Activated CD4-positive, alpha-beta T cell treated with anti-CD3 and anti-CD28 coated beads, Interleukin-2, amount 50 U/mL, for 4 hours (primary cell): ENCODE results near the gene CEP170B.
"Not testable (repeated sequence)": the region's sequence is repeated elsewhere in the genome, so short reads cannot be mapped to it uniquely, and the experiment has no call there.

Experiments used
- DNase-seq, 2 experiments: peaks; one replicate each; pipeline ENCODE4 v3.0.0-alpha.2; 2020

Gene CEP170B

DNA sequence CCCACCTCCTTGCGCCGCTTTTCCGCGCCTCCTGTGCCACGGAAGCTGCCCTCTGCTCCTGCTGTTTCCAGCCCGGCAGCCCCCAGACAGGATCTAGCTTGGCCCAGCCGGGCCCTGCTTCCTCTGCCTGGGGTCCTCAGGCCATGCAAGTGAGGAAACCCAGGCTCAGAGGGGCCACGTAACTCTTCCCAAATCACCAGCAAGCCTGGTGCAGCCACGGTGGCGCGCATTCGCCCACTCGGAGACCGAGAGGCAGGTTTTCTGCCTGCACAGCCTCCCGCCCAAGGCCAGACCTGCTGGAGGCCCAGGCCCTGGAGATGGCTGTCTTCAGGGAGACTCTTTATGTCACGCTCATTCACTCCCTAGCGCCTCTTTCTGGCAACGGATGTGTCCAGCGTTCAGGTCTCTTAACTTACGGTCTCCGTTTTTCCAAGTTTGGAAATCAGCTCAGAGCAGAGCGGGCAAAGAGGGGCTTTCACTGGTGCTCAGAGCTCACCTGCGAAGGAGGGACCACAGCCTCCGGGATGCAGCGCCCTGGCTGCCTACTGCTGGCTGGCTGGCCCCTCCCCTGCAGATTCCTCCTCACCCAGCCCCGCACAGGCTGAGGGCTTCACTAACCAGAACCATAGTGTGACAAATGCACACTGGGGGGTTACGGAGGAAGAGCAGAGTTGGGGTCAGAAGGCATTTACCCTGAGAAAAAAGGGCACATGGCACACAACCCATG, 20.6 kb upstream of the CEP170B start:
- no peak for DNase-seq

DNA sequence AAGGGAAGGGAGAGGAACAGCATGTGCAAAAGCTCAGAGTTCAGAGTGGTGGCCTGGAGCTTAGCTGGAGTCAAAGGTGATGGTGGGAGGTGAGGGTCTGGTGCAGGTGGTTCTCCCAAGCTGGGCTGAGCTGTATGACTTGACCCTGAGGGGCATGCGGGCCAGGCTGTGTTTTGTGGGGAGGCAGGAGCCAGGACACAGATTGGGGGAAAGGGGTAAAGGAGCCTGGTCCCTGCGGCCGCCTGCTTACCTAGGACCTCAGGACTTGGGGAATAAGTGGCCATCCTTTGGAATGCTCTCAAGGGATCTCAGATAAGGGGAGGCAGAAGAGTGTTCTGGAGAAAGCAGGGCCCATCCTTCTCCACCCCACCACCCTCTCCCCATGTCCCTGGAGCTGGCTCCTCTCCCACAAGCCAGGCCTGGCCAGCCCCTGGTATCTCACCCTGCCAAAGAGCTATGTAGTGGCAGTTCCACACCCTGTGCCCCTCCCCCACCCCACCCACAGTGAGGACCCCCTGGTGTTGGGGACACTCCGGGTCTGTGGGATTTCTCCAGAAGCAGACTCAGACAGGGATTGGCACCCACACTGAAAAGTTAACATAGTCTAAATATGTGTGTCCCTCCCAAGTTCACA, 19.9 kb upstream of the CEP170B start:
- no peak for DNase-seq

DNA sequence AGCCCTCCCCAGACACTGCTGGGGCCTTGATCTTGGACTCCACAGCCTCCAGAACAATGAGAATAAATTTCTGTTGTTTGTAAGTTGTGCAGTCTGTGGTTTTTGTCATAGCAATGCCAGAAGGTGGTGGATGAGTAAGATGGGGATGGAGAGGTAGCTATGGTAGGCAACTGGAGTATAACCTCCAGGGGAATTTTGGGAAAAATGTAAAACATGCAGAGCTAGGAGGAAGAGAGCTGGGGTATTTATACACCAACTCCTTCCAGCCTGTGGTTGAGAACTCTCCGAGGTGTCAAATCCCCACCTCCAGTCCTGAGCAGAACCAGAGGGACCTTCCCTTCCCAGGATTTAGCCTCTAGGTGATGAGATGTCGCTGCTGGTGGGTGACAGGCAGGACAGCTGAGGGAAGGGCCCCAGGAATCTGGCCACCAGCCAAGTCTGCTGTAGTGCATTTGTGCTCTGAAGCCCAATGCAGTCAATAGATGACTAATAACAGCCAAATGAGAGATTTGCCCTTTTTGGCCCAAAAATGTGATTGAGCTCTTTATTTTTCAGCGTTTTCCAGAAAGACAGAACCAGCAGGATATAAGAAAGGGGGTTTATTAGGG, 19.1 kb upstream of the CEP170B start:
- no peak for DNase-seq

DNA sequence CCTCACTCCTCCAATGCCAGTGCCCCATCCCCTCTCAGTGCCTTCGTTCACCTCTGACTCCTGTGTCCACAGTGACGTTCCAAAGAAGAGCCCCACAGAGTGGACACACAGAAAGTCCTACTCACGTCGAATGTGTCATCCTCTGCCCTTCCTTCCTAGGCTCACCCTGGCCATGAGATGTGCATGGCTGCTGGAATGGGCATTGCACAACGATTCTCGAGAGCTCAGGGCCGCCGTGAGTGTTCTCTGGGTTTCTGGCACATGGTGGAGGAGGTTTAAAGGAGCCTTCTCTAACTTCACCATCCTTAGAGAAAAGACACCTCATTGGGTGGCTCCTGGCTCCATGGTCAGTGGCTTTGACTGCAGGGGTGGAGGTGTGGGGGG, 12.8 kb upstream of the CEP170B start:
- DNase-seq: no peak

DNA sequence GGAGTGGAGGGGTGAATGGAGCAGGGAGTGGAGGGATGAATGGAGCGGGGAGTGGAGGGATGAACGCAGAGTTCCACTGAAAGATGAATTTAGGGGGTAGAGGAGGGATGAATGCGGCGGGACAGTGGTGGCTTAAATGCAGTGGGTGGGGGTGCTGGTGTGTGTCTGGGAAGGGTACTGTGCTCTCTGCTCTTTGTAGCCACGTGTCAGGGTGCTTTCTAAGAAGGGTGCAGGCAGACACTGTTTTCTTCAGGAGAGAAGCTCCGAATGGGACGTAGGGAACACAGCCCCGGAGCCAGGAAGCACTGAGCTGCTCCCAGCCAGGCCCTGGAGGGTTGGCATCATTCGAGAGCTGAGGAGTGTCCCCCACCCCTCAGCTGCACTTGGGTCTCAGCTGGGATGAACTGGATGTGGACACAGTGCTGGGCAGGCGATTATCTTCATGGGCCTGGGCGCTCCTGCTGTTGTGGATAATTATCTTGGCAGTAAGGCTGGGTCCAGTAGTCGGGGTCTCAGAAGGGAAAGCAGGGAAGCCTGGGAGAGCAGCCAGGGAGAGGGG, 9.5 kb upstream of the CEP170B start:
- no peak for DNase-seq

DNA sequence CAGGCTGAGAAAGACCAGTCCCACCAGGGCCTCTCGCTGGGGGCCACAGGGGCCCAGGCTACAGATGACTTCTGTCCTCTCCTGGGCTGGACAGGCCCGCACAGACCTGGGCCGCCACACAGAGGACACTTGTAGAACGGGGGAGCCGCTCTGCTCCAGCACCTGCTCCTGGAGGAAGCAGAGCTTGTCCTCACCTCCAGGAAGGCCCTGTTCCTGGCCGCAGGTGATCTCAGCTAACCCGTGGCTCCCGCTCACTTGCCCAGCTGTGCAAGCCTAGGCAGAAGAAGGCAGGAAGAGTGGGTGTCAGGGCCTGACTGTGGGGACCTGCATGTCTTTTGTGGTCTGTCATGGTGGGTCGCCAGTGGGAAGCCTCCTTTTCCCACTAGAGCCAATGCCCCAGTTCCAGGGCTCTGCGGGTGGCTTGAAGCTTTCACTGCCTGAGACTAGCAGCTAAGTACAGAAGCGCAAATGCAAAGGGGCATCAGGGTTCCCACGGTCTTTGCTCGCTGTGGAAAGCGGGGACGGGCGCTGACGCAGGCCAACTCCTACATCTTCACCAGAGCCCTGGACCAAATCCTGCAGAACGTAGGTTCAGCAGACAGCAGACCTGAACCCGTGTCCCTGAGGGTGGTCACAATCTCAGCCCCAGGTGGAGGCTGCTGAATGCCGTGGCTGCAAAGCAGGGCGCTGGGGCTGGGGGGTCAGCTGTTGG, 8.8 kb upstream of the CEP170B start:
- no peak for DNase-seq

DNA sequence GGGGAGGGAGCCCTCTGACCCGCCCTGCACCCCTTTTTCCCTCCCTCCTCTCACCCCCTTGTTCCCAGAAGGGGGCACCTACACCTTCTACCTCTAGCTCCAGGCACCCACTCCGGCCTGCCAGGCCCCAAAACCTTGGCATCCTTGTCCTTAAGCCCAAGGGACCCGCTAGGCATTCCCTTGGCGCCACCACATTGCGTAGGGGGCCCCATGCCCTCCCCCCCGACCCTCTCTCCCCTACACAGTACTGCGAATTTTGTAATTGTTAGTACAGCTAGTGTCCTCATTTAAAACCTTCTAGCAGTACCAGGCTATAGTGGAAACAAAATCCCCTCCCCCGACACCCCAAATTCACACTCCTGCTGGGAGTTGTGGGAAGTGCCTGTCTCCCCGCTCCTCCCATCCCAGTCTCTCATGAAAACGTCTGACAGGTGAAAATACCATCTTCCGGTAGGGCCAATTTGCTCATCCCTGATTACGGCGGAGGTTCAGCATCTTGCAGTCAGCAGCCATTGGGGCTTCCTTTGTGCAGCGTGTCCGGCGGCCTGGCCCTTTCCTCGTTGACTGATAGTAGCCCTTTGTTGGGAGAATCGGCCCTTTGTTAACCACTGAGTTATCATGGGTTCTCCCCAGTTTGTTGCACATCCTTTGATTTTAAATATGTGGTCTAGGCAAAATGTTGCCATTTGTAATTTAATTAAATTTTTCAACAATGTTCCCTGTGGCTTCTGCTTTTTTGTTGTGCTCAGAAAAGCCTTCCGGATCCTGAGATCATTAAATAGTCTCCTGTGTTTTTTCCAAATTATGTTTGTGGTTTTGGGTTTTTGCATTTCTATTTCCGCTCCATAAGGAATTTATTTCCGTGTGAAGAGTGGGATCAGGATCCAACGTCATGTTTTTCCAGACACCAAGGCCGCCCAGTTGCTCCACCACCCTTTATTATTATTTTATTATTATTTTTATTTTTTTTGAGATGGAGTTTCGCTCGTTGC, 7.9 kb upstream of the CEP170B start:
- no peak for DNase-seq

DNA sequence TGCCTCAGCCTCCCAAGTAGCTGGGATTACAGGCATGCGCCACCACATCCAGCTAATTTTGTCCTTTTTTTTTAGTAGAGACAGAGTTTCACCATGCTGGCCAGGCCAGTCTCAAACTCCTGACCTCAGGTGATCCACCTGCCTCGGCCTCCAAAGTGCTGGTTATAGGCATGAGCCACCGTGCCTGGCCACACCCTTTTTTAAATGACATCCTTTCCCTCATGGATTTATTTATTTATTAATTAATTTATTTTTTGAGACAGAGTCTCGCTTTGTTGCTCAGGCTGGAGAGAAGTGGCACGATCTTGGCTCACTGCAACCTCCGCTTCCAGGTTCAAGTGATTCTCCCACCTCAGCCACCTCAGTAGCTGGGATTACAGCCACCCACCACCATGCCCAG, 7.1 kb upstream of the CEP170B start:
- DNase-seq: not testable (repeated sequence)

DNA sequence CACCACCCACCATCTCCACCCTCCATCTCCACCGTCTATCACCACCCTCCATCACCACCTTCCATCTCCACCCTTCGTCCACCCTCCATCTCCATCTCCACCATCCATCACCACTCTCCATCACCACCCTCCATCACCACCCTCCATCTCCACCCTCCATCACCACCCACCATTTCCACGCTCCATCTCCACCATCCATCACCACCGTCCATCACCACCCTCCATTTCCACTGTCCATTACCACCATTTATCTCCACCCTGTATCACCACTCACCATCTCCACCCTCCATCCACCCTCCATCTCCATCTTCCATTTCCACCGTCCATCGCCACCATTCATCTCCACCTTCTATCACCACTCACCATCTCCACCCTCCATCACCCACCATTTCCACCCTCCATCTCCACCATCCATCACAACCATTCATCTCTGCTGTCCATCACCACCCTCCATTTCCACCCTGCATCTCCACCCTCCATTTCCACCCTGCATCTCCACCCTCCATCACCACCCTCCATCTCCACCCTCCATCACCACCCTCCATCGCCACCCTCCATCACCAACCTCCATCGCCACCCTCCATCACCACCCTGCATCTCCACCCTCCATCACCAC, 6.1 kb upstream of the CEP170B start:
- no peak for DNase-seq

DNA sequence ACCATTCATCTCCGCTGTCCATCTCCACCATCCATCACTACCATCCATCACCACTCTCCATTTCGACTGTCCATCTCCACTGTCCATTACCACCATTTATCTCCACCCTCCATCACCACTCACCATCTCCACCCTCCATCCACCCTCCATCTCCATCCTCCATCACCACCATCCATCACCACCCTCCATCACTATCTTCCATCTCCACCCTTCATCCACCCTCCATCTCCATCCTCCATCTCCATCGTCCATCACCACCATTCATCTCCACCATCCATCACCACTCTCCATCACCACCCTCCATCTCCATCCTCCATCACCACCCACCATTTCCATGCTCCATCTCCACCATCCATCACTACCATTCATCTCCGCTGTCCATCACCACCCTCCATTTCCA, 5.2 kb upstream of the CEP170B start:
- DNase-seq: no peak

DNA sequence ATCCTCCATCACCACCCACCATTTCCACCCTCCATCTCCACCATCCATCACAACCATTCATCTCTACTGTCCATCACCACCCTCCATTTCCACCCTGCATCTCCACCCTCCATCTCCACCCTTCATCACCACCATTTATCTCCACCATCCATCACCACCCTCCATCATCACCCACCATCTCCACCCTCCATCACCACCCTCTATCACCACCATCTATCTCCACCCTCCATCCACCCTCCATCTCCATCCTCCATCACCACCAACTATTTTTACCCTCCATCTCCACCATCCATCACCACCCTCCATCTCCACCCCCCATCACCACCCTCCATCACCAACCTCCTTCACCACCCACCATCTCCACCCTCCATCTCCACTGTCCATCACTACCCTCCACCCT, 4.7 kb upstream of the CEP170B start:
- no peak for DNase-seq

DNA sequence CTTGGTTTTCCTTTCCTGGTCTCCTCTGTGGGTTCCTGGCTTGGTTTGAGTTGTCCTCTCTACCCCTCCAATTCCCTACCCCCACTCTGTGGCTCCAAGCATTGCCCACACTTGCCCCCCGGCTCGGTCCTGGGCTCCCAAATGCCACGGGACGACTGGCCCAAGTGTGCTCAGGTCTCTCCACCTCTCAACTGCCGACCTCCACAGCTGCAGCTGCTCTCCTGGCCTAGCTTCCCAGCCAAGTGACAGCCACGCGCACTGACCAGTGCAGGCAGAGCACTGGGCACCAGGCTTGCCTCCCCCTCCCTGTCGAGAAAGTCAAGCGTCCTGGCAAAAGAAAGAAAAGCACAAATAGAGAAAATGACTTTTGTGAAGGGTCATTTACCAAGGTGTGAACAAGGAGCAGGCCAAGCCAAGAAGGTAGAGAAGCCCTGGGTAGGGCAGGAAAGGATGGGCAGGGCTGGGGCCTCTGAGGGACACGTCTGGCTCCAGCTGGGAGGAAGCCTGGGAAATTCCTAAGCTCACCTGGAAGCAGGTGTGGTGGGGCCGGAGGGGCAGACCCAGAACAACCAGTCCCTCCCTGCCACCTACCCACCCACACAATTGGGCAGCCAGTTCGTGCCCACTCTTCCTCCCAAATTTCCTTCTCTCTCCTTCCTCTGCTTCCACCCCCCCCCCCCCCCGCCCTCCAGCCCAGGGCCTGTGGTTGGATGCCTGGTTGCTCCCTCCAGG, 1.8 kb upstream of the CEP170B start:
- DNase-seq: no peak

DNA sequence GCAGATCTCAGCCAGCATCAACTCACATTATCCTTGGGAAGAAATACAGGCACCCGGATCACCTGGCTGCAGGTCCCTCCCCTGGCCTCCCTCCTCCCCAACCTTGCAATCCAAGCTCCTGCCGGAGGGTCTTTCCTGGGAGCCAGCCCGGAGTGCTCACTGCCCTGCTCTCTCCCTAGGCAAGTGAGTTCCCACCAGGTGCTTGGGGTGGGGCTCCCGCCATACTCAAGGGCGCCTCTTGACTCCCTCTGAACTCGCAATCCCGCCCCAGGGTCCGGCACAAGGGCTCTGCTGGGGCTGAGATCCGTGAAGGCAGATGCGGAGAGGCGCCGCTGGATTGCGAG, 1.2 kb upstream of the CEP170B start:
- no peak for DNase-seq

DNA sequence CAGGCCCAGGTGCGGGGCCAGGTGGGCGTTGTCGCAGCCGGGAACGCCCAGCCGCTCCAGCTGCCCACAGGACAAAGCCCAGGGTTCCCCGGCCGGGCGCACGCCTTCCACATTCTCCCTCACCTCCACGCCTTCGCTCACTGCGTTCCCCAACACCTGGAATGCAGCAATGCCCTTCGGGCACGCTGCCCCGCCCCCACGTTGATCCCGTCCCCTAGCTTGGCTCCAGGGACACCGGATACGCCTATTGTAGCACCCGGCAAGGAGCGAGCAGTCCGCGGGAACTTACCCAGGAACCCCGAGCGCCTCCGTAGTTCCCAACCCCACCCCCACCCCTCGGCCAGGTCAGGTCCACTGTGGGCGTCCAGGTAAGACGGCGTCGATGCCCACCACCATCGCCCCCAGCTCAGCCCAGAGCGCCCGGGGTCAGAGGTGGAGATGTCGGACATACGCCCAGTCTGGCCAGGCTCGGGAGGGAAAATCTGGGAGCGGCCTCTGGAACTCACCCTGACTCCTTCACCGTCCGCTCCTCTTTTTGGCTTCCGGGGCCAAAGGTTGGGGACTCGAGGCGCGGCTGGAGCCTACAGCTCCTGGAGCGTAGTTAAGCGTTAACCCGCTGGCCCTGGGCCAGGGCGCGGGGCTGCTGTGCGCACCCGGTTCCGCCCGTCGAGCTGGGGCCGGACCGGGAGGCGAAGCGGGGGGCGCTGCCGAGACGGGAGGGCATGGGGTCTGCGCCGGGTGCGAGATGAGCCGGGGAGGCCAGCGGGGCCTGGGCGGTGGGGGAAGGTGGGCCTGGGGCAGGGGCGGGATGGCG, 594 bp upstream of the CEP170B start:
- DNase-seq: no peak

DNA sequence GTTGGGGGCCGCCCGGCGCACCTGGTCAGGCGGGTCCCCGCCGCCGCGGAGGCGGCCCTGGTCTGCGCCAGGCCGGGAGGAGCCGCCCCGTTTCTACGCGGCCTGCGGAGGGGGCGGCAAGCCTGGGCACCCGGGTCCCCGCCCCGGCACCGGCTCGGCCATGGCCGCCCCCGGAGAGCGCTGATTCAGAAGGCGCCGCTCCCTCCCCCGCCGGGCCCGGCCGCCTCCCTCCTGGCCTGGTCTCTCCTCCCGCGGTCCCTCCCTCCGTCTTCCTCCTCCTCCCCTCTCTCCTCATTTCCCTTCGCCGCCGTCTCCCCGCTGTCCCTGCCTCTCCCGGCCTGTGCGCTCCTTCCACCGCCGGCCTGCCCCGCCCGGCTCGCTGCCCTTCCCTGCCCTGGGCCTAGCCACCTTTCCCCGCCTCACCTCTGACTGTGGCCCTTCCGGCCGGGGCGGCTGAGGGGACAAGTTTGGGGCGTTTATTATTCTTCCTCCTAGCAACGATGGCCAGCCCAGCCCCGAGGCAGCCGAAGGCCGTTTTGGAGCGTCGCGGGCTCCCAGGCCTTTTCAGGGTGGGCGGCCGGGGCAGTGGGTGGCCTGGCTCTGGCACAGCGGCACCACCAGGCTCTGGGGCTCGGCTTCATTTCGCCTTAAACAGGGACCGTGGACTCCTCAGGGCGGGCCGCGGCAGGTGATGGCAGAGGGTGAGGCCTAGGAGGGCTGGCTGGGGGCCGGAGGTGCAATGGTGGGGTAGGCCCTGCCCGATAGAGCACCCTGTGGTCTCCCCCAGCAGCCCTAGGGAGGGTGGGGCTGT, 768 bp downstream of the CEP170B start:
- peak; percentile 43 to 46 for DNase-seq

DNA sequence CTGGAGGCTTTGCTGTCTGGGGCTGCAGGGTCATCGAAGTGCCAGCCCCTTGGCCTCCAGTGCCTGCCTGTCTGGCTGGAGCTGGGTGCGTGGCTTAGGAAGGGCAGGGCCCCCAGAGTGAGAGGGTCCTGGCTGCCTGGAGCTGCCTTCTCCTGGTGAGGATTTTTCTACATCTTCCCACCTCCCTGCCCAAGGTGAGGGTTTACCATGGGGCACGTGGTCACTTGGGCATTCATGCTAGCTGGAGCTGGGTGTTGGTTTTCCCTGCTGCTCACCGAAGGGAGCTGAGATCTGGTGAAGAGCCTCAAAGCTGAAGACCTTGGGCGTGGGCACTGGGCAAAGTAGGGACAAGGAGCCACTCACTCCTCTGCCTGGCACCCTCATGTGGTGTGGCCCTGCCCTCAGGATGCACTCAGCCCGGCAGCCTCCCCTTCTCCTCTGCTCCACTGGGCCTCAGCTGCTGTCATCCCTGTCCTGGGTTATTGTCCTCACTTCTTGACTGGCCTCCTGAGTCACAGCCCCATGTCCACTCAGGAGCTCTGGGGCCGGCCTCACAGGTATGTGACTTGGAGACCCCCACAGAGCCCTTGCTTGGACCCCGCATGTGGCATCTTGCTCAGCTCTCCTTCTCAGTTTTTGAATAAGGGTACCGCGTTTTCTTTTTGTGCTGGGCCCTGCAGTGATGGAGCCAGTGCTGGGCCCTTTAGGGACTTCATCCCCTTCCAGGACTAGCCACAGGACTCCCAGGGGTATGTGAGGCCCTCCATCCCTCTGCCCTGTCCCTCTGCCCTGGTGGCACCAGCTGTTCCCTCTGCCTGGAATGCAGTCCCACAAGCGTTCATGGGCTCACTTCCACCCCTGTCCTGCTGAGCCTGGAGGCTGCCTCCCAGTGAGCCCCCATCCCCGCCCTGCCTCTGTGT, 1.6 kb downstream of the CEP170B start:
- DNase-seq: no peak

DNA sequence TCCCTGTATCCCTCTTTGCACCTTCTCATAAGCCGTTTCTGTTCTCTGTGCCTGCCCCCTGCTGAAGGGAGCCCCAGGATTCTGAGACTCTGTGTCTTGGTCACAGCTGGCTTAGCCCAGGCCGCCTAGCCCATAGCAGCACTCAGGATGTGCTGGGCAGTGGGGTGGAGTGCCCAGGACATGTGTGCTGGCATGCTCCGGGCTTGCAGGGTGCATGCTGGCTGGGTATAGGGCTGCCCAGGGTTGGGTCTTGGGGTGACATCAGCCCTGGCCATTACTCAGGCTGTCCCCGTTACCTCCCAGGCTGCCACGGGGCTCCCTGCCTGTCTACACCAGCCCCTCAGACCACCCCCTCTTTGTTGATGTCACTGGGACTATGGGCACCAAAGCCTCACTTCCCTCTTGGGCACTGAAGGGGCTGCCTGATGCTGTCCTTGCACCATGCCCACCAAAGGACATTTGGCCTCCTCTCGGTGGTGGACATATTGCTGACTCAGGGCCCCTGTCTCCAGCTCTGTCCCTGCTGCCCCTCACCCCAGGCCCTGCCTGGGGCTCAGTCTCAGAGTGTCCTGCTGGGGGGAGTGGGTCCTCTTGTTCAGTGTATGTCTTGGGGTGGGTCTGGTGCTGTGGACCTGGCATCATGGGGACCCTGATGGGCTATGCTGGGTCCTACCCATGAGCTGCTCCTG, 2.4 kb downstream of the CEP170B start:
- no peak for DNase-seq
